GM19397 (cell line): ENCODE measurements around the gene AKT2.

Source experiments
- ATAC-seq: cut with Tn5 transposase; IDR thresholded peaks from one replicate; pipeline ENCODE4 v1.9.1; 2021; ENCODE audit warnings: mild to moderate bottlenecking, moderate library complexity; ENCODE audit not compliant: unreplicated experiment

Gene AKT2

GRCh38 chr19:40274585-40275544 lies 10.3 kb downstream of the AKT2 start:
- ATAC-seq: no peak

- no peak for ATAC-seq
These were observed 11.4 kb downstream of the AKT2 start for GRCh38 chr19:40273469-40274360.

GRCh38 chr19:40272261-40272660 lies 12.9 kb downstream of the AKT2 start:
- no peak for ATAC-seq

- no peak for ATAC-seq
These were observed 13.4 kb downstream of the AKT2 start for GRCh38 chr19:40271706-40272105.

- no peak for ATAC-seq
These were observed 14.6 kb downstream of the AKT2 start for GRCh38 chr19:40270362-40271089.

- no peak for ATAC-seq
These were observed 15.8 kb downstream of the AKT2 start for GRCh38 chr19:40269216-40269940.

- no peak for ATAC-seq
These were observed 17.5 kb downstream of the AKT2 start for GRCh38 chr19:40267601-40267997.

GRCh38 chr19:40266912-40267600 lies 18.1 kb downstream of the AKT2 start:
- no peak for ATAC-seq

- ATAC-seq: no peak
These were observed 19.0 kb downstream of the AKT2 start for GRCh38 chr19:40266119-40266518.

- no peak for ATAC-seq
These were observed 19.4 kb downstream of the AKT2 start for GRCh38 chr19:40265763-40266099.

- ATAC-seq: no peak
These were observed 19.9 kb downstream of the AKT2 start for GRCh38 chr19:40265055-40265762.

GRCh38 chr19:40264314-40265054 lies 20.7 kb downstream of the AKT2 start:
- ATAC-seq: no peak

- no peak for ATAC-seq
These were observed 21.5 kb downstream of the AKT2 start for GRCh38 chr19:40263440-40264313.

- ATAC-seq: no peak
These were observed 22.7 kb downstream of the AKT2 start for GRCh38 chr19:40262422-40262821.

GRCh38 chr19:40261631-40262030 lies 23.5 kb downstream of the AKT2 start:
- no peak for ATAC-seq

- no peak for ATAC-seq
These were observed 28.0 kb downstream of the AKT2 start for GRCh38 chr19:40257096-40257517.

- no peak for ATAC-seq
These were observed 28.6 kb downstream of the AKT2 start for GRCh38 chr19:40256512-40256911.
